Fibroblast of skin of back (primary cell): Measurements from ENCODE around the gene PPP1R37. TPM values are rescaled to one million over a fixed set of nuclear protein-coding genes. Genes with fewer than 3 reads are reported as not detected.
A peak's percentile ranks its signal among the peaks of the same experiment; 100 is the strongest.

ENCODE experiments used
- DNase-seq: peaks from one replicate; pipeline ENCODE4 v3.0.0-alpha.2; 2013
- polyA plus RNA-seq, 2 experiments: library from polyadenylated mRNA; unstranded; fragments of 120-200 nt; gene quantifications; one replicate each; pipeline ENCODE4 v1.2.1, GENCODE V29; 2013; ENCODE audit not compliant: insufficient read length in 2 of 2

Gene PPP1R37
- polyA plus RNA-seq (2013, experiment 1 of 2; ENCODE audit: insufficient read length) = 23.7 TPM
- 15.2 TPM for polyA plus RNA-seq (2013, experiment 2 of 2; ENCODE audit: insufficient read length)

GRCh38 chr19:45092747-45093678 is at the start of gene PPP1R37:
Gene PPP1R37 (plus strand): TSS chr19:45093179. CDS start chr19:45093326, 147 bp downstream.
- DNase-seq = peak; percentile 97

- no peak for DNase-seq
Observed at GRCh38 chr19:45045671-45046353, 47.2 kb upstream of the PPP1R37 start.

- no peak for DNase-seq
Observed at GRCh38 chr19:45046355-45046754, 46.6 kb upstream of the PPP1R37 start.

- no peak for DNase-seq
Observed at GRCh38 chr19:45047188-45047797, 45.7 kb upstream of the PPP1R37 start.

GRCh38 chr19:45049073-45049736 is 43.8 kb upstream of the PPP1R37 start:
- DNase-seq = no peak

- DNase-seq = no peak
Observed at GRCh38 chr19:45050036-45050435, 42.9 kb upstream of the PPP1R37 start.

- DNase-seq = no peak
Observed at GRCh38 chr19:45051929-45052579, 40.9 kb upstream of the PPP1R37 start.

- no peak for DNase-seq
Observed at GRCh38 chr19:45056831-45057230, 36.1 kb upstream of the PPP1R37 start.

GRCh38 chr19:45057444-45057843 is 35.5 kb upstream of the PPP1R37 start:
- no peak for DNase-seq

GRCh38 chr19:45058622-45059159 is 34.3 kb upstream of the PPP1R37 start:
- no peak for DNase-seq

GRCh38 chr19:45059258-45059965 is 33.6 kb upstream of the PPP1R37 start:
- DNase-seq = peak; percentile 72

- no peak for DNase-seq
Observed at GRCh38 chr19:45061965-45062364, 31.0 kb upstream of the PPP1R37 start.

- no peak for DNase-seq
Observed at GRCh38 chr19:45063851-45064801, 28.9 kb upstream of the PPP1R37 start.

- DNase-seq = no peak
Observed at GRCh38 chr19:45066921-45067661, 25.9 kb upstream of the PPP1R37 start.

GRCh38 chr19:45068041-45068440 is 24.9 kb upstream of the PPP1R37 start:
- DNase-seq = no peak

- no peak for DNase-seq
Observed at GRCh38 chr19:45069056-45069455, 23.9 kb upstream of the PPP1R37 start.

- no peak for DNase-seq
Observed at GRCh38 chr19:45070214-45070613, 22.8 kb upstream of the PPP1R37 start.

GRCh38 chr19:45070861-45071544 is 22.0 kb upstream of the PPP1R37 start:
- DNase-seq = no peak
